Measurements from ENCODE around the gene BHLHE40.

GRCh38 chr3:4994823-4995499 is 15.7 kb downstream of the BHLHE40 start:
- TF ChIP-seq POLR2A (IDR thresholded peaks at IDR 0.05; ENCODE audit: low read length): peak; percentile 42
- TF ChIP-seq GATA1 (IDR thresholded peaks at IDR 0.05; ENCODE audit: low read depth, low read length): no peak
